Keratinocyte (primary cell): ENCODE results near the gene NTN1. TPM values are rescaled to one million over a fixed set of nuclear protein-coding genes. Genes with fewer than 3 reads are reported as not detected.

Experiments used
- DNase-seq: peaks from one replicate; pipeline ENCODE4 v3.0.0-alpha.2; 2011; ENCODE audit warnings: low read depth, missing footprints, low spot score
- FAIRE-seq: peaks from 2 replicates; lab custom pipeline; 2011; peaks lifted over from hg19 to GRCh38; lab: Jason Lieb, UNC
- H2AFZ ChIP-seq: 2 replicates; pipeline ENCODE4 v1.6.0; 2012; ENCODE audit warnings: low read length, control low read depth, inconsistent platforms; ENCODE audit not compliant: control insufficient read depth
- H3K27ac ChIP-seq: 2 replicates; pipeline ENCODE4 v1.5.1; 2011; ENCODE audit warnings: low read length; ENCODE audit not compliant: control insufficient read depth, insufficient read depth
- H3K27me3 ChIP-seq: 3 replicates; pipeline ENCODE4 v1.6.0; 2011; ENCODE audit warnings: low read length; ENCODE audit not compliant: control insufficient read depth, insufficient read depth; ENCODE audit errors: extremely low read depth
- H3K36me3 ChIP-seq, 2 experiments: 2 replicates in 1 of 2; 3 replicates in 1 of 2; pipeline ENCODE4 v1.5.1; 2011; ENCODE audit warnings: low read length in 2 of 2, mild to moderate bottlenecking in 1 of 2; ENCODE audit not compliant: control insufficient read depth in 2 of 2, insufficient read depth in 2 of 2; ENCODE audit errors: extremely low read depth in 1 of 2
- H3K4me1 ChIP-seq: 3 replicates; pipeline ENCODE4 v1.5.1; 2011; ENCODE audit warnings: low read length; ENCODE audit not compliant: control insufficient read depth, insufficient read depth; ENCODE audit errors: extremely low read depth
- H3K4me2 ChIP-seq: 3 replicates; pipeline ENCODE4 v1.6.0; 2011; ENCODE audit warnings: low read depth, low read length; ENCODE audit not compliant: control insufficient read depth, insufficient read depth; ENCODE audit errors: extremely low read depth
- H3K4me3 ChIP-seq, 3 experiments: fragments of 200-600 bp in 1 of 3; sonication (generic) in 1 of 3; 2 replicates in 2 of 3; 3 replicates in 1 of 3; pipeline ENCODE4 v1.5.1; 2011 to 2016; ENCODE audit warnings: low read length in 3 of 3, mild to moderate bottlenecking in 3 of 3, control low read depth in 2 of 3, inconsistent platforms in 1 of 3, low read depth in 1 of 3, mixed read lengths in 1 of 3, mixed run types in 1 of 3, moderate library complexity in 1 of 3; ENCODE audit not compliant: control insufficient read depth in 2 of 3, insufficient read depth in 2 of 3; ENCODE audit errors: extremely low read depth in 1 of 3
- H3K79me2 ChIP-seq: 2 replicates; pipeline ENCODE4 v1.6.0; 2012; ENCODE audit warnings: low read length; ENCODE audit not compliant: control insufficient read depth, insufficient read depth
- H3K9ac ChIP-seq: 3 replicates; pipeline ENCODE4 v1.6.0; 2011; ENCODE audit warnings: low read length; ENCODE audit not compliant: control insufficient read depth, insufficient read depth; ENCODE audit errors: extremely low read depth
- H3K9me1 ChIP-seq: 3 replicates; pipeline ENCODE4 v1.6.0; 2011; ENCODE audit warnings: low read length; ENCODE audit not compliant: control insufficient read depth, insufficient read depth; ENCODE audit errors: extremely low read depth
- H3K9me3 ChIP-seq: 2 replicates; pipeline ENCODE4 v1.5.1; 2012; ENCODE audit warnings: low read depth, low read length; ENCODE audit not compliant: control insufficient read depth
- H4K20me1 ChIP-seq: 3 replicates; pipeline ENCODE4 v1.6.0; 2011; ENCODE audit warnings: low read length; ENCODE audit not compliant: control insufficient read depth, insufficient read depth; ENCODE audit errors: extremely low read depth
- EZH2 ChIP-seq: IDR thresholded peaks from one replicate; pipeline ENCODE4 v1.6.1; 2012; ENCODE audit warnings: inconsistent platforms, mild to moderate bottlenecking, low read length, moderate library complexity
- dilution Hi-C: fragments of 300-500 bp; cut with MboI; formaldehyde crosslinking; loops from one replicate; pipeline ENCODE4 v1.7.0; 2020; ENCODE audit warnings: low sequenced_read_pairs; ENCODE audit not compliant: extremely low pct_ligation_motif_present
- polyA plus RNA-seq, 5 experiments: library from polyadenylated mRNA; depleted of rRNA in 3 of 5; stranded (reverse) in 3 of 5; stranded (forward) in 1 of 5; unstranded in 1 of 5; fragments of >200 nt; gene quantifications; 1 replicate in 1 of 5; 2 replicates in 3 of 5; 3 replicates in 1 of 5; pipeline versions ENCODE4 v1.2.1 to v1.2.3, GENCODE V29; 2011 to 2012; ENCODE audit warnings: missing spikeins in 2 of 5, low read depth in 1 of 5, low replicate concordance in 1 of 5
- TF ChIP-seq, protein P1 (sequence below), 3 experiments: IDR thresholded peaks in 1 of 3; conservative IDR thresholded peaks in 1 of 3; optimal IDR thresholded peaks in 1 of 3; 2 replicates in 2 of 3; 3 replicates in 1 of 3; pipeline versions ENCODE3 to v1.5.1; 2011; ENCODE audit warnings: low read length in 3 of 3, mild to moderate bottlenecking in 3 of 3, moderate library complexity in 2 of 3, control low read depth in 1 of 3, inconsistent platforms in 1 of 3; ENCODE audit not compliant: insufficient read depth in 2 of 3; ENCODE audit errors: extremely low read depth in 1 of 3

Gene NTN1
- polyA plus RNA-seq, 1 donor (not counting 4 experiments of a cell fraction or from before 2014, with no cell fraction given) = 0.10 TPM

GRCh38 chr17:9009096-9009495 lies 12.2 kb upstream of the NTN1 start:
- TF ChIP-seq EZH2 = no peak
- TF ChIP-seq, protein P1, sequence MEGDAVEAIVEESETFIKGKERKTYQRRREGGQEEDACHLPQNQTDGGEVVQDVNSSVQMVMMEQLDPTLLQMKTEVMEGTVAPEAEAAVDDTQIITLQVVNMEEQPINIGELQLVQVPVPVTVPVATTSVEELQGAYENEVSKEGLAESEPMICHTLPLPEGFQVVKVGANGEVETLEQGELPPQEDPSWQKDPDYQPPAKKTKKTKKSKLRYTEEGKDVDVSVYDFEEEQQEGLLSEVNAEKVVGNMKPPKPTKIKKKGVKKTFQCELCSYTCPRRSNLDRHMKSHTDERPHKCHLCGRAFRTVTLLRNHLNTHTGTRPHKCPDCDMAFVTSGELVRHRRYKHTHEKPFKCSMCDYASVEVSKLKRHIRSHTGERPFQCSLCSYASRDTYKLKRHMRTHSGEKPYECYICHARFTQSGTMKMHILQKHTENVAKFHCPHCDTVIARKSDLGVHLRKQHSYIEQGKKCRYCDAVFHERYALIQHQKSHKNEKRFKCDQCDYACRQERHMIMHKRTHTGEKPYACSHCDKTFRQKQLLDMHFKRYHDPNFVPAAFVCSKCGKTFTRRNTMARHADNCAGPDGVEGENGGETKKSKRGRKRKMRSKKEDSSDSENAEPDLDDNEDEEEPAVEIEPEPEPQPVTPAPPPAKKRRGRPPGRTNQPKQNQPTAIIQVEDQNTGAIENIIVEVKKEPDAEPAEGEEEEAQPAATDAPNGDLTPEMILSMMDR (optimal IDR thresholded peaks at IDR 0.05 in 1 of 3, IDR thresholded peaks at IDR 0.05 in 1 of 3, conservative IDR thresholded peaks at IDR 0.05 in 1 of 3; ENCODE audit: extremely low read depth in 1 of 3, insufficient read depth in 2 of 3, low read length in 3 of 3) = no peak
- H3K4me1 ChIP-seq = no peaks in the 10 kb centered on the region
- H3K9ac ChIP-seq = no peak overlapping the region
- H4K20me1 ChIP-seq = no peaks in the 10 kb centered on the region
- H3K27me3 ChIP-seq = peaks cover 23% of the 10 kb centered on the region
- no peak overlapping the region for H3K4me3 ChIP-seq
- dilution Hi-C loops = no loop called here
- FAIRE-seq (no peak), DNase-seq (no peak)
- no peak overlapping the region for H3K4me2 ChIP-seq
- H3K9me1 ChIP-seq = no peaks in the 10 kb centered on the region
- H3K9me3 ChIP-seq = no peaks in the 10 kb centered on the region
- no peaks in the 10 kb centered on the region for H3K79me2 ChIP-seq
- H3K27ac ChIP-seq = no peak overlapping the region
- no peaks in the 10 kb centered on the region for H3K36me3 ChIP-seq
- no peak overlapping the region for H2AFZ ChIP-seq

- Histone ChIP-seq H3K4me2 (no peak overlapping the region), H3K27me3 (peaks cover 16% of the 10 kb centered on the region), H3K9me3 (no peaks in the 10 kb centered on the region), H4K20me1 (no peaks in the 10 kb centered on the region), H2AFZ (no peak overlapping the region), H3K9ac (no peak overlapping the region), H3K4me1 (no peaks in the 10 kb centered on the region), H3K9me1 (no peaks in the 10 kb centered on the region), H3K27ac (no peak overlapping the region), H3K79me2 (no peaks in the 10 kb centered on the region), H3K36me3 (no peaks in the 10 kb centered on the region), H3K4me3 (no peak overlapping the region)
- DNase-seq = no peak
- TF ChIP-seq EZH2 = no peak
- TF ChIP-seq, protein P1 (optimal IDR thresholded peaks at IDR 0.05 in 1 of 3, IDR thresholded peaks at IDR 0.05 in 1 of 3, conservative IDR thresholded peaks at IDR 0.05 in 1 of 3; ENCODE audit: extremely low read depth in 1 of 3, insufficient read depth in 2 of 3, low read length in 3 of 3) = no peak
- FAIRE-seq = no peak
- dilution Hi-C loops = no loop called here
These were observed 11.6 kb upstream of the NTN1 start for GRCh38 chr17:9009737-9010136.
